Measurements from ENCODE around the gene MISP3. TPM values are rescaled to one million over a fixed set of nuclear protein-coding genes. Genes with fewer than 3 reads are reported as not detected.

MISP3 gene
- total RNA-seq, 1 experiment from 2014 or later: 3.2 TPM

DNA sequence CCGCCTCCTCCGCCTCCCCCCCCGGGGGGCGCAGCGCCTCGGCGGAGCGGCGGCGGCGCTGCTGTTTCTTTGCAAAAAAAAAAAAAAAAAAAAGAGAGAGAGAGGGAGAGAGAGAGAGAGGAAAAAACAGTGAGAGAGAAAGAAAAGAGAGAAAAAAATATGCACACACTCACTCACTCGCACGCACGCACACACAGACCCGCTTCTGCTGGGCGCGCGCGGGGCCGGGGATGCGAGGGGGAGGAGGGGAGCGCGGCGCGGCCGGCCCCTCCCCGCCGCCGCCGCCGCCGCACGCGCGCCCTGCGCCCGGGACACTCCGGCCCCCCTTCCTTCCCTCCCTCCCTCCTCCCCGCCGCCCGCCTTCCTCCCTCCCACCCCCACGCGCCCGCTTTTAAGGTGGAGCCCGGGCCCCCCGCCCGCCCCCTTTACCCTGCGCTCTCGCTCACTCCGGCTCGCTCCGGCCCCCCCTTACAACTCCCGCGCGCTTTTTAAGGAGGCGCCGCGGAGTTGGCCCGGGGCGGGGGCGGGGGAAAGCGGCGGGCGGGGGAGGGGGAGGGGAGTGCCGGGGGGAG, 18.0 kb downstream of the MISP3 start, which contains the start of gene SAMD1:
Gene SAMD1 (minus strand): TSS at position 243 of the 572 bp plus-strand sequence.
- Mint-ChIP-seq H3K4me1 (peaks cover 13% of the 10 kb centered on the region), H3K9me3 (peaks cover 13% of the 10 kb centered on the region), H3K36me3 (peaks cover 30% of the 10 kb centered on the region), H3K27me3 (ENCODE audit: low read depth) (peaks cover 30% of the 10 kb centered on the region), H3K4me3 (peak within 1 kb of the TSS; percentile 95), H3K27ac (peak within 1 kb of the TSS; percentile 94; the same call in 1 of the 2 replicates)
- ChIA-PET POLR2A (interaction anchor here (0.6 kb wide), 1 partner anchor 12 kb away, joined by 3 read pairs; no protein-coding TSS in a partner anchor), CTCF (interaction anchor here (1.0 to 1.7 kb wide), 9 partner anchors 13 to 325 kb away, joined by 3 to 12 read pairs (median 4); partner anchors contain the start of genes ASF1B and MISP3)
- TF ChIP-seq IRF2 (CRISPR knock-in tag; IDR thresholded peaks at IDR 0.05; ENCODE audit: borderline replicate concordance, low read depth): no peak
- TF ChIP-seq, protein P1, sequence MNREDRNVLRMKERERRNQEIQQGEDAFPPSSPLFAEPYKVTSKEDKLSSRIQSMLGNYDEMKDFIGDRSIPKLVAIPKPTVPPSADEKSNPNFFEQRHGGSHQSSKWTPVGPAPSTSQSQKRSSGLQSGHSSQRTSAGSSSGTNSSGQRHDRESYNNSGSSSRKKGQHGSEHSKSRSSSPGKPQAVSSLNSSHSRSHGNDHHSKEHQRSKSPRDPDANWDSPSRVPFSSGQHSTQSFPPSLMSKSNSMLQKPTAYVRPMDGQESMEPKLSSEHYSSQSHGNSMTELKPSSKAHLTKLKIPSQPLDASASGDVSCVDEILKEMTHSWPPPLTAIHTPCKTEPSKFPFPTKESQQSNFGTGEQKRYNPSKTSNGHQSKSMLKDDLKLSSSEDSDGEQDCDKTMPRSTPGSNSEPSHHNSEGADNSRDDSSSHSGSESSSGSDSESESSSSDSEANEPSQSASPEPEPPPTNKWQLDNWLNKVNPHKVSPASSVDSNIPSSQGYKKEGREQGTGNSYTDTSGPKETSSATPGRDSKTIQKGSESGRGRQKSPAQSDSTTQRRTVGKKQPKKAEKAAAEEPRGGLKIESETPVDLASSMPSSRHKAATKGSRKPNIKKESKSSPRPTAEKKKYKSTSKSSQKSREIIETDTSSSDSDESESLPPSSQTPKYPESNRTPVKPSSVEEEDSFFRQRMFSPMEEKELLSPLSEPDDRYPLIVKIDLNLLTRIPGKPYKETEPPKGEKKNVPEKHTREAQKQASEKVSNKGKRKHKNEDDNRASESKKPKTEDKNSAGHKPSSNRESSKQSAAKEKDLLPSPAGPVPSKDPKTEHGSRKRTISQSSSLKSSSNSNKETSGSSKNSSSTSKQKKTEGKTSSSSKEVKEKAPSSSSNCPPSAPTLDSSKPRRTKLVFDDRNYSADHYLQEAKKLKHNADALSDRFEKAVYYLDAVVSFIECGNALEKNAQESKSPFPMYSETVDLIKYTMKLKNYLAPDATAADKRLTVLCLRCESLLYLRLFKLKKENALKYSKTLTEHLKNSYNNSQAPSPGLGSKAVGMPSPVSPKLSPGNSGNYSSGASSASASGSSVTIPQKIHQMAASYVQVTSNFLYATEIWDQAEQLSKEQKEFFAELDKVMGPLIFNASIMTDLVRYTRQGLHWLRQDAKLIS (CRISPR knock-in tag; IDR thresholded peaks at IDR 0.05; ENCODE audit: borderline replicate concordance): no peak
- TF ChIP-seq, protein P2, sequence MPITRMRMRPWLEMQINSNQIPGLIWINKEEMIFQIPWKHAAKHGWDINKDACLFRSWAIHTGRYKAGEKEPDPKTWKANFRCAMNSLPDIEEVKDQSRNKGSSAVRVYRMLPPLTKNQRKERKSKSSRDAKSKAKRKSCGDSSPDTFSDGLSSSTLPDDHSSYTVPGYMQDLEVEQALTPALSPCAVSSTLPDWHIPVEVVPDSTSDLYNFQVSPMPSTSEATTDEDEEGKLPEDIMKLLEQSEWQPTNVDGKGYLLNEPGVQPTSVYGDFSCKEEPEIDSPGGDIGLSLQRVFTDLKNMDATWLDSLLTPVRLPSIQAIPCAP (CRISPR knock-in tag; IDR thresholded peaks at IDR 0.05): no peak
- TF ChIP-seq HMGA2 (CRISPR knock-in tag; IDR thresholded peaks at IDR 0.05): no peak
- TF ChIP-seq, protein P3, sequence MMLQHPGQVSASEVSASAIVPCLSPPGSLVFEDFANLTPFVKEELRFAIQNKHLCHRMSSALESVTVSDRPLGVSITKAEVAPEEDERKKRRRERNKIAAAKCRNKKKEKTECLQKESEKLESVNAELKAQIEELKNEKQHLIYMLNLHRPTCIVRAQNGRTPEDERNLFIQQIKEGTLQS (CRISPR knock-in tag; conservative IDR thresholded peaks at IDR 0.05): no peak
- no peak for TF ChIP-seq TCF7 (CRISPR knock-in tag; IDR thresholded peaks at IDR 0.05; ENCODE audit: low read depth)
- TF ChIP-seq ETV6 (CRISPR knock-in tag; IDR thresholded peaks at IDR 0.05): no peak
- TF ChIP-seq, protein P4, sequence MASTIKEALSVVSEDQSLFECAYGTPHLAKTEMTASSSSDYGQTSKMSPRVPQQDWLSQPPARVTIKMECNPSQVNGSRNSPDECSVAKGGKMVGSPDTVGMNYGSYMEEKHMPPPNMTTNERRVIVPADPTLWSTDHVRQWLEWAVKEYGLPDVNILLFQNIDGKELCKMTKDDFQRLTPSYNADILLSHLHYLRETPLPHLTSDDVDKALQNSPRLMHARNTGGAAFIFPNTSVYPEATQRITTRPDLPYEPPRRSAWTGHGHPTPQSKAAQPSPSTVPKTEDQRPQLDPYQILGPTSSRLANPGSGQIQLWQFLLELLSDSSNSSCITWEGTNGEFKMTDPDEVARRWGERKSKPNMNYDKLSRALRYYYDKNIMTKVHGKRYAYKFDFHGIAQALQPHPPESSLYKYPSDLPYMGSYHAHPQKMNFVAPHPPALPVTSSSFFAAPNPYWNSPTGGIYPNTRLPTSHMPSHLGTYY (CRISPR knock-in tag; IDR thresholded peaks at IDR 0.05): no peak
- TF ChIP-seq, protein P5, sequence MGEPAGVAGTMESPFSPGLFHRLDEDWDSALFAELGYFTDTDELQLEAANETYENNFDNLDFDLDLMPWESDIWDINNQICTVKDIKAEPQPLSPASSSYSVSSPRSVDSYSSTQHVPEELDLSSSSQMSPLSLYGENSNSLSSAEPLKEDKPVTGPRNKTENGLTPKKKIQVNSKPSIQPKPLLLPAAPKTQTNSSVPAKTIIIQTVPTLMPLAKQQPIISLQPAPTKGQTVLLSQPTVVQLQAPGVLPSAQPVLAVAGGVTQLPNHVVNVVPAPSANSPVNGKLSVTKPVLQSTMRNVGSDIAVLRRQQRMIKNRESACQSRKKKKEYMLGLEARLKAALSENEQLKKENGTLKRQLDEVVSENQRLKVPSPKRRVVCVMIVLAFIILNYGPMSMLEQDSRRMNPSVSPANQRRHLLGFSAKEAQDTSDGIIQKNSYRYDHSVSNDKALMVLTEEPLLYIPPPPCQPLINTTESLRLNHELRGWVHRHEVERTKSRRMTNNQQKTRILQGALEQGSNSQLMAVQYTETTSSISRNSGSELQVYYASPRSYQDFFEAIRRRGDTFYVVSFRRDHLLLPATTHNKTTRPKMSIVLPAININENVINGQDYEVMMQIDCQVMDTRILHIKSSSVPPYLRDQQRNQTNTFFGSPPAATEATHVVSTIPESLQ (CRISPR knock-in tag; IDR thresholded peaks at IDR 0.05): no peak
- TF ChIP-seq, protein P6, sequence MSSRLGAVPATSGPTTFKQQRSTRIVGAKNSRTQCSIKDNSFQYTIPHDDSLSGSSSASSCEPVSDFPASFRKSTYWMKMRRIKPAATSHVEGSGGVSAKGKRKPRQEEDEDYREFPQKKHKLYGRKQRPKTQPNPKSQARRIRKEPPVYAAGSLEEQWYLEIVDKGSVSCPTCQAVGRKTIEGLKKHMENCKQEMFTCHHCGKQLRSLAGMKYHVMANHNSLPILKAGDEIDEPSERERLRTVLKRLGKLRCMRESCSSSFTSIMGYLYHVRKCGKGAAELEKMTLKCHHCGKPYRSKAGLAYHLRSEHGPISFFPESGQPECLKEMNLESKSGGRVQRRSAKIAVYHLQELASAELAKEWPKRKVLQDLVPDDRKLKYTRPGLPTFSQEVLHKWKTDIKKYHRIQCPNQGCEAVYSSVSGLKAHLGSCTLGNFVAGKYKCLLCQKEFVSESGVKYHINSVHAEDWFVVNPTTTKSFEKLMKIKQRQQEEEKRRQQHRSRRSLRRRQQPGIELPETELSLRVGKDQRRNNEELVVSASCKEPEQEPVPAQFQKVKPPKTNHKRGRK (CRISPR knock-in tag; IDR thresholded peaks at IDR 0.05; ENCODE audit: borderline replicate concordance): no peak
- TF ChIP-seq, protein P7, sequence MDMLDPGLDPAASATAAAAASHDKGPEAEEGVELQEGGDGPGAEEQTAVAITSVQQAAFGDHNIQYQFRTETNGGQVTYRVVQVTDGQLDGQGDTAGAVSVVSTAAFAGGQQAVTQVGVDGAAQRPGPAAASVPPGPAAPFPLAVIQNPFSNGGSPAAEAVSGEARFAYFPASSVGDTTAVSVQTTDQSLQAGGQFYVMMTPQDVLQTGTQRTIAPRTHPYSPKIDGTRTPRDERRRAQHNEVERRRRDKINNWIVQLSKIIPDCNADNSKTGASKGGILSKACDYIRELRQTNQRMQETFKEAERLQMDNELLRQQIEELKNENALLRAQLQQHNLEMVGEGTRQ (CRISPR knock-in tag; IDR thresholded peaks at IDR 0.05): no peak
- no peak for TF ChIP-seq ATF1 (CRISPR knock-in tag; IDR thresholded peaks at IDR 0.05)
- DNase-seq (ENCODE audit: low spot score) (peak; percentile 81), ATAC-seq (peak; percentile 24)
